HTR-8/SVneo (cell line): ENCODE data around the gene TIMM29.
A peak's percentile ranks its signal among the peaks of the same experiment; 100 is the strongest.

ENCODE experiments used
- DNase-seq: peaks from one replicate; pipeline ENCODE4 v3.0.0; 2011; ENCODE audit warnings: low spot score, mixed read lengths; ENCODE audit not compliant: insufficient read length
- FAIRE-seq: peaks from 2 replicates; lab custom pipeline; 2011; peaks lifted over from hg19 to GRCh38; lab: Jason Lieb, UNC

Gene TIMM29

GRCh38 chr19:10976131-10976892 lies 47.7 kb downstream of the TIMM29 start:
- FAIRE-seq = peak; percentile 9
- no peak for DNase-seq

GRCh38 chr19:10977742-10978092 lies 49.1 kb downstream of the TIMM29 start:
- peak; percentile 73 for FAIRE-seq
- DNase-seq = no peak
